OCI-LY1 (cell line): ENCODE data around the gene CASZ1.

ENCODE experiments used
- EZH2 ChIP-seq: fragments of 200-600 bp; sonication (generic), shearing (Covaris generic); IDR thresholded peaks from 2 replicates; pipeline ENCODE4 v1.8.0; 2017; ENCODE audit warnings: borderline replicate concordance, mixed run types, mild to moderate bottlenecking, antibody characterized with exemption, low read length, moderate library complexity, mixed read lengths
- TF ChIP-seq, protein P1 (sequence below): fragments of 200-600 bp; sonication (generic), shearing (Covaris generic); IDR thresholded peaks from 2 replicates; pipeline ENCODE4 v1.5.1; 2017; ENCODE audit warnings: mild to moderate bottlenecking, antibody characterized with exemption, low read length, moderate library complexity, mixed read lengths

DNA sequence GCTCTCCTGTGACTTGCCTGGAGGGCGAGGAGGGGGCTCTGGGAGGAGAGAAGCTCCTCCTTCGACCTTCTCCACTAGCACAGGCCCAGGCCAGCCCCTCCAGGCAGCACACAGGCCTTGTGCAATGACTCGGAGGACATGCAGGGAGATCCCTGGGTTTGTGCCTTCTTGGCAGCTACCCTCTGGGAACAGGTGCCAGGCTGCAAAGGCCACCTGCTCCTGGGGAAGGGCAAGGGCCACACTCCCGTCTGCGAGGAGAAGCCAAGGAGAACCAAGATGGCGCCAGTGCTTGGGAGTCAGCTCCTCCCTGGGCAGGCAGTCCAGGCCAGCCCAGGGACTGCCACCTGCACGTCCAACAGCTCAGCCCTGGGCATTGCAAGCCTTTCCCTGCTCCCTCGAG lies 15.3 kb downstream of the CASZ1 start:
- TF ChIP-seq, protein P1, sequence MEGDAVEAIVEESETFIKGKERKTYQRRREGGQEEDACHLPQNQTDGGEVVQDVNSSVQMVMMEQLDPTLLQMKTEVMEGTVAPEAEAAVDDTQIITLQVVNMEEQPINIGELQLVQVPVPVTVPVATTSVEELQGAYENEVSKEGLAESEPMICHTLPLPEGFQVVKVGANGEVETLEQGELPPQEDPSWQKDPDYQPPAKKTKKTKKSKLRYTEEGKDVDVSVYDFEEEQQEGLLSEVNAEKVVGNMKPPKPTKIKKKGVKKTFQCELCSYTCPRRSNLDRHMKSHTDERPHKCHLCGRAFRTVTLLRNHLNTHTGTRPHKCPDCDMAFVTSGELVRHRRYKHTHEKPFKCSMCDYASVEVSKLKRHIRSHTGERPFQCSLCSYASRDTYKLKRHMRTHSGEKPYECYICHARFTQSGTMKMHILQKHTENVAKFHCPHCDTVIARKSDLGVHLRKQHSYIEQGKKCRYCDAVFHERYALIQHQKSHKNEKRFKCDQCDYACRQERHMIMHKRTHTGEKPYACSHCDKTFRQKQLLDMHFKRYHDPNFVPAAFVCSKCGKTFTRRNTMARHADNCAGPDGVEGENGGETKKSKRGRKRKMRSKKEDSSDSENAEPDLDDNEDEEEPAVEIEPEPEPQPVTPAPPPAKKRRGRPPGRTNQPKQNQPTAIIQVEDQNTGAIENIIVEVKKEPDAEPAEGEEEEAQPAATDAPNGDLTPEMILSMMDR = no peak
- TF ChIP-seq EZH2 = no peak
